Cardiac atrium fibroblast (primary cell): ENCODE results near the gene THSD1. TPM values are rescaled to one million over a fixed set of nuclear protein-coding genes. Genes with fewer than 3 reads are reported as not detected.

Source experiments
- total RNA-seq: library from RNA; depleted of rRNA; stranded (reverse); fragments of >200 nt; gene quantifications from 2 replicates; pipeline ENCODE4 v1.2.3, GENCODE V29; 2015

THSD1 gene, protein sequence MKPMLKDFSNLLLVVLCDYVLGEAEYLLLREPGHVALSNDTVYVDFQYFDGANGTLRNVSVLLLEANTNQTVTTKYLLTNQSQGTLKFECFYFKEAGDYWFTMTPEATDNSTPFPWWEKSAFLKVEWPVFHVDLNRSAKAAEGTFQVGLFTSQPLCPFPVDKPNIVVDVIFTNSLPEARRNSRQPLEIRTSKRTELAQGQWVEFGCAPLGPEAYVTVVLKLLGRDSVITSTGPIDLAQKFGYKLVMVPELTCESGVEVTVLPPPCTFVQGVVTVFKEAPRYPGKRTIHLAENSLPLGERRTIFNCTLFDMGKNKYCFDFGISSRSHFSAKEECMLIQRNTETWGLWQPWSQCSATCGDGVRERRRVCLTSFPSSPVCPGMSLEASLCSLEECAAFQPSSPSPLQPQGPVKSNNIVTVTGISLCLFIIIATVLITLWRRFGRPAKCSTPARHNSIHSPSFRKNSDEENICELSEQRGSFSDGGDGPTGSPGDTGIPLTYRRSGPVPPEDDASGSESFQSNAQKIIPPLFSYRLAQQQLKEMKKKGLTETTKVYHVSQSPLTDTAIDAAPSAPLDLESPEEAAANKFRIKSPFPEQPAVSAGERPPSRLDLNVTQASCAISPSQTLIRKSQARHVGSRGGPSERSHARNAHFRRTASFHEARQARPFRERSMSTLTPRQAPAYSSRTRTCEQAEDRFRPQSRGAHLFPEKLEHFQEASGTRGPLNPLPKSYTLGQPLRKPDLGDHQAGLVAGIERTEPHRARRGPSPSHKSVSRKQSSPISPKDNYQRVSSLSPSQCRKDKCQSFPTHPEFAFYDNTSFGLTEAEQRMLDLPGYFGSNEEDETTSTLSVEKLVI
- total RNA-seq, result 2.9 and 7.1 TPM in 2 replicates

DNA sequence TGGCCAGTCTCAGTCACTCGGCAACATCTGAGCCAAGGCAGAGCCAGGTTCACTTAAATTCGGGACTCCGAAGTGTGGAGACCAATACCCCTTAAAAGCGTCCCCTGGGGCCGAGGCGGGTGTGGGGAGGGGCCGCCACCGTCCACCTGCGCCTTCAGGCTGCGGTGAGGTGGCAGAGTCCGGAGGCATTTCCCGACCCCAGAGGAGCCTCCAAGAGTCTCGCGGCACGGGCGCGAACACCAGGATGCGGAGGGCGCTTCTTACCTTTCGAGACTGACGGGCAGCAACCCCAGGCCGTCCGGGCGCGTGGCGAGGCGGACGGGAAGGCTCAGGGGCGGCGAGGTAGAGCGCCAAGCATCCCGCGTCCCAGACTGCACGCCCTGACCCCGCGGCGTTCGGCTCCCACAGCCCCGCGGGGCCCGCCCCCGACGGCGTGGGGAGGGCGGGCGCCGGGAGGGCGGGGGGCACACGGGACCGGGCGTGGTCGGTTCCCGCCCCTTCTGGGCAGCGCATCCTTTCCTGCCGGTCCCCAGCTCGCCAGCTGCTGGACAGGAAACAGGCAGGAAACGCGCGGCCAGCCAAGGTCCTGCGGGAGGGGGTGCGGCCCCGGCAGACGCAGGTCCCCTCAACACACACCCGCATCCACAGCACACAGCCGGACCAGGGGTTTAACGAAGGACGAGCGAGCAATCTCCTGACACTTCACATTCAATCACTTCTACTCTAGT, at the start of gene THSD1:
TSS of gene THSD1 (minus strand) at position 406 of the 728 bp plus-strand sequence. CDS start 3,572 bp downstream, outside the sequence.

DNA sequence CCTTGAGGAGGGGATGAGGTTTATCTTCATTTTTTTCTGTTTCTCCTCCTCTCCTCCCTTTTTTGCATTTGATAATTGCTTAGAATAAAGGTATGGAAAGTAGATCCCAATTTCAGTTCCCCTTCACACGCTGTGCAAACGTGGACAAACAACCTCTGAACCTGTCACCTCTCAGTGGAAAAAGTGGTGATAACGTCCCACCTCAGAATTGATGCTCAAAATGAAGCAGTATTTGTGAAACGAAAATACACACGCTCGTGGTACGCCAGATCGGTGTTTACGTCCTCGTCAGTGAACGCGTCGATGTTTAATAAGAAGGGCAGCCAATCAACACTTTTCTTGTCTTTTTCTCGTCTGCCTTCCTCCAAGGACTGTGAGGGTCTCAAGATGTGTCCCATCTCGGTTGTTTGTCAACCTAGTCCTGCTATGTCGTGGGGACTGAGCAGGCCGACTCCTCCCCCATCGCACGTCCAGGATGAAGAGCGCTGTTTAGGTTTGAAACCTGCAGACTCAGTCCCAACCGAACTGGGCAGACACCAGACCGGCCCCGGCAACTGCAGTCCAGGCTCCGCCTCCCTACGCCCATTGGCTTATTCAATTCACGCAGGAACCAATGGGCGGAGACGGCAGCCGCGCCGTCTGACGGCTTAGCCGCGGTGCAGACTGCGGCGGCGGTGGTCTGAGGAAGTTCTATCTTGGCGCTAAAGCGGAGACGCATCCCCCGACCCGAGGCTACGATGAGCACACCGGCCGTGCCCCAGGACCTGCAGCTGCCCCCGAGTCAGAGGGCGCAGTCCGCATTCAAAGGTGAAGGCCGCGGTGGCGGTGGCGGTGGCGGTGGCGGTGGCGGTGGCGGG, 49.1 kb upstream of the THSD1 start, which contains the start of gene CKAP2:
TSS of gene CKAP2 (plus strand) at position 659 of the 857 bp plus-strand sequence. CDS start at position 738, 79 bp downstream.

DNA sequence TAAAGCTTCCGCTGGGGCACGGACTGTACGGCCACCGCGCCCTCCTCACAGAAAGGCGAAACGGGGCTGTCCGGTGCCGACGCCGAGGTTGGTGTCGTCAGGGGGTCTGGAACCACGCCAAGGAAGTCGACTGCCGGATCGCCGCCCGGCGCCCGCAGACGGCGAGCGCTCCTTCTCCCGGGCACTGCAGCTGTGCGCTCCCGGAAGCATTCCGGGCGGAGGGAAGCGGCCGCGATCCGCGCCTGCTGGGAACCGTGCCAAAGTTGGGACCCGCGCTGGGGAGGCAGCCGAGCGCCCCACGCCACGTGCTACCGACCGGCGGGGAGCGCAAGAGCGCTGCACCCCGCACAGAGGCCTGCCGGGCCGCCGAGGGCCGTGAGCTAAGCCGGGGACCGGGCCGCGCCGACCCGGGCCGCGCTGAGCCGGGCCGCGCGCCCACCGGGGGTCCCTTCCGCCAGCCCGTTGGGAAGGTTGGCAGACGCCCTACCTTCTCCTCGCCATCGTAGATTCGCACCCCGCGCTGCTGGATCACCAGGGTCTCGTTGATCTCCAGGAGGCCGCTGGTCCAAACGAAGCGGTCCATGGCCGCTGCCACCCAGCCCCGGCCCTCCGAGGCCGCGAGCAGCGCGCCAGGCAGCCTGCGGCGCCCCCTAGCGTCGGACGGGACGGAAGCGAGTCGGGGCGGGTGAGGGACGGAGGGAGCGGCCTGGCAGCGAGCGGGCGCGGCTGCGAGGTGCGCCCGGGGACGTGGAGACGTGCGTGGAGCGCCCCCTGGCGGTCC, 44.2 kb upstream of the THSD1 start, which contains the start of gene VPS36:
TSS of gene VPS36 (minus strand) at position 623 of the 781 bp plus-strand sequence. CDS start at position 583, 40 bp downstream.

Other genes starting within 250 kb of the THSD1 start
- 4.9 and 6.7 TPM in 2 replicates for gene NEK3, start 246.6 kb downstream of the THSD1 start, total RNA-seq
- 18.6 and 20.9 TPM in 2 replicates for gene VPS36, start 44.5 kb upstream of the THSD1 start, total RNA-seq
- gene CKAP2, start 49.3 kb upstream of the THSD1 start, total RNA-seq, result 7.0 and 18.5 TPM in 2 replicates
- 1.6 and 3.1 TPM in 2 replicates for gene HNRNPA1L2, start 236.3 kb upstream of the THSD1 start, total RNA-seq
- gene SUGT1, start 246.7 kb upstream of the THSD1 start, total RNA-seq, result 30.3 and 35.2 TPM in 2 replicates